Glomerular endothelial cell (primary cell): ENCODE data around the gene PARP16. TPM values are rescaled to one million over a fixed set of nuclear protein-coding genes. Genes with fewer than 3 reads are reported as not detected.

Experiments used
- DNase-seq: peaks from one replicate; pipeline ENCODE4 v3.0.0-alpha.2; 2011; ENCODE audit warnings: low read depth, low spot score; ENCODE audit errors: extremely low read depth
- total RNA-seq: library from RNA; depleted of rRNA; stranded (reverse); fragments of >200 nt; gene quantifications from 2 replicates; pipeline ENCODE4 v1.2.3, GENCODE V29; 2015

PARP16 gene
- total RNA-seq, 1 donor from 2014 or later, result 9.0 TPM

DNA sequence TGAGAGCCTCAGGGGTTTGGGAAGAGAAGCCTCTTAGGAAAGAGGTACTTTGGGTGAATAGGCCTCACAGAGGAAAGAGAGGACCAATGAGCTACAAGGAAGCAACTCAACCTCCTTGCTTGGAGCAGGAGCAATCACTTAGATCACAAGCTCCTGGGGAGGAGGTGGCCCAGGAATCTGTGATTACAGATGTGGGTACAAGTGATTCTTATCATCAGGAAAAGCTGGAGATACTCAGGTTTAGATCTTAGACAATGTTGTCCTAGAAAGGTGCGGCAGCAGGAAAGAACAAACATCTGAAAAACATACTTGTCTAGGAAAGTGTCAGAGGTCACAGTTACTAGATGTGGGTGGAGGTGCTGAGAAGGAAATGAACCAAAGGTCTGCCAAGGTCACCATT lies 8.2 kb downstream of the PARP16 start:
- DNase-seq, result no peak

DNA sequence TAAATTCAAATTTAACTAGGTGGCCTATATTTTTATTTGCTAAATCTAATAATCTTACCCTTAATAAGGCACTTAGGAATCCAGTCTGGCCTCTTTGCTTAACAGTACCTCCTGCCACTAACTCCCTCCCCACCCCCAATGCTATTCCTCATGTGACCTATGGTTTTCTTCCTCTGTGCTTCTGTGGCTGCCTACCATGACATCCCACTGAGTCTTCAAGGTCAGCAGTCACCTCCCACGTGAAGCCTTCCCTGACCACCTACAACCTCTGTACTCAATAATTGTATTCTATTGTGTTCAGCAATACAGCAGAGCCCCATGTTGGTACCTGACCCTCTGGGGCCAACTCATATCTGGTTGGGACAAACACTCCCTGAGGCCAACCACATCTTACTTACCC lies 9.7 kb downstream of the PARP16 start:
- DNase-seq, result no peak

DNA sequence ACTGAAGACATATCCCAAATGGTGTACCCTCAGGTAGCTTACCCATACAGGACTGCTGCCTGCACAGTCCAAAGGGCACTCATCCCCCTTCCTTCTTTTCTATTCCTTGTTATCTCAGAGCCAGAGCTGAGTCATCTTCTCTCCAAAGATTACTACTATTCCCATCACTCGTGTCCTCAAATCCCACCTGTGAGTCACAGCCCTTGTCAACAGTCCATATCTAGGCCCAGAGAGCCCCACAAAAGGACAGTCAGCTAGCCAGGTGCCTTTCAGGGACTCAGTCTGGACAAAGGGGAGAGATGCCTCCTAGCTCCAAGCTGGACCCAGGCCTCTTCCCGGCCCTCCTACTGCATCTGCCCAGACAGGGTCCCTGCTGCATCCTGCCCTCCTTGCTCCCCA lies 11.0 kb downstream of the PARP16 start:
- DNase-seq, result no peak

DNA sequence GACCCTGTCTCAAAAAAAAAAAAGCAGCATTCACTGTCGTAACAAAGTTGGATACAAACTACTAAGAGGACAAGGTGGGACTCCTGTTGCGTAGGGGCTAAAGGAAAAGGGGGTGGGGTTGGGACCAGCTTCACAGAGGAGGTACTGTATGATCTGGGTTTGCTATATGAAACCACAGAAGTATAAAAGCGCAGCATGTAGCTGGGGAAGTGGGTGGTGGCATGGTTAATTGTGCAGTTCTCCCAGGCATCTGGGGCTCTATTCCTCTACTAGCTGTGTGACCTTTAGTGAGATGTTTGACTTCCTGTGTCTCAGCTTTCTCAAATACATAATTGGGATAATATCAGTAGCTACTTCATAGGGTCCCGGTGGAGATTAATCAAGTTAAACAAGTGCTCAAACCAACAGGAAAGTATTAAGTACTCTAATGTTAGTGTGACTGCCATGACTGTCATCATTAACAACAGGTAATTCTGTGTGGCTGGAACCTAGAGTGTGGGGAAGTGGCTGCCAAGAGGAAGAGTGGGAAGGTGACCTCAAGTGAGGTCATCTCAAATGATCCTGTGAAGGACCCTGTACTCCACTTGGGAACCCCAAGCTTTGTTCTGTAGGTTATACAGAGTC lies 11.5 kb downstream of the PARP16 start:
- no peak for DNase-seq

DNA sequence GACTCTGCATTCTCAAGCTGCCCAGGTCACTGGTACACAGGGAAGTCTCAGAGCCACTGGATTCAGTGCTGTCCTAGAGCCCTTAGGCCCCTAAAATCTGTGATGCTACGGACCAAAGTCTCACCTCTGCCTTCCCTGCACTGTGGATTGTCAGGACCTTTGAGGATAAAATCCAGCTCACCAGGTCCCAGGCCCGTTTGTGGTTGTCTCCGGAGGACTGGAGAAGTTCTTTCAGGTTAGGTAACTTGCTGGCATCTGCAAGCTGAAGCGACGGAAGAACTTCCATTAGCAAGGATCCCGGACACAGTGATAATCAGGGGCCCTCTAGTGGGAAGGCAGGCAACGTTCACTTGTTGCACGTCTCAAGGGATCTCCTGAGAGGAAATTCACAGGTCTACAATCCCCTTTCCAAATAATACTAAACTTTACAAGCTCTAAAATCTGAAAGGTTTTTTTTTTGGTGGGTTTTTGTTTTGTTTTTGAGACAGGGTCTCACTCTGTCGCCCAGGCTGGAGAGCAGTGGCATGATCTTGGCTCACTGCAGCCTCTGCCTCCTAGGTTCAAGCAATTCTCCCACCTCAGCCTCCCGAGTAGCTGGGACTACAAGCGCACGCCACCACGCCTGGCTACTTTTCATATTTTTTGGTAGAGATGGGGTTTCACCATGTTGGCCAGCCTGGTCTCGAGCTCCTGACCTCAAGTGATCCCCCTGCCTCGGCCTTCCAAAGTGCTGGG lies 15.7 kb downstream of the PARP16 start:
- DNase-seq, result peak; percentile 25

DNA sequence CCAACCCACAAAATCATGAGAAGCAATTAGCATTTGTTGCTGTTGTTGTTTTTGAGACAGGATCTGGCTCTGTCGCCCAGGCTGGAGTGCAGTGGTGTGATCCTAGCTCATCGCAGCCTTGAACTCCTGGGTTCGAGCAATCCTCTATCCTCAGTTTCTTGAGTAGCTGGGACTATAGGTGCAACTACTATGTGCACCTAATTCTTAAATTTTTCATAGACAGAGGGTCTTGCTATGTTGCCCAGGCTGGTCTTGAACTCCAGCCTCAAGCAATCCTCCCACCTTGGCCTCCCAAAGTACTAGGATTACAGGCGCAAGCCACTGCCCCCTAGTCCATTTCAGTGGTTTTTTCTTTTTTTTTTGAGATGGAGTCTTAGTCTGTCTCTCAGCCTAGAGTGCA lies 18.3 kb downstream of the PARP16 start:
- no peak for DNase-seq

DNA sequence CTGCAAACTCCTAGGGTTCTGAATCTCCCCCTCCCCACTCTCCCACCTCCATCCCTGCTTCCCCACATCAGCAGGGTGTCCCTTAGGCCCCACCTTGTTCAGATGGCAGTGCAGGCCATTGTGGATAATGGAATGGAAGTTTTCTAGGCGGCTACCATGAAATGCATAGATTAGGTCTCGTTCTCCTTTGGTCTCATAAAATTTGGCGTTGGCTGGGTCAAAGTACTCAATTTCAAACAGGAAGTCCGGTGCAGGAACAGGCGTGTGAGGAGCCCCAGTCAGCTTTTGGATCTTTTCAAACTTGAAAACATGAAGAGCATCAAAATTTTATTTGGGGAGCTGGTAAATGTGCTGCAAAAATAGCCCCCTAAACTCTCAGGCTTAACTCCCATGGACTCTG lies 20.2 kb downstream of the PARP16 start:
- DNase-seq, result no peak

DNA sequence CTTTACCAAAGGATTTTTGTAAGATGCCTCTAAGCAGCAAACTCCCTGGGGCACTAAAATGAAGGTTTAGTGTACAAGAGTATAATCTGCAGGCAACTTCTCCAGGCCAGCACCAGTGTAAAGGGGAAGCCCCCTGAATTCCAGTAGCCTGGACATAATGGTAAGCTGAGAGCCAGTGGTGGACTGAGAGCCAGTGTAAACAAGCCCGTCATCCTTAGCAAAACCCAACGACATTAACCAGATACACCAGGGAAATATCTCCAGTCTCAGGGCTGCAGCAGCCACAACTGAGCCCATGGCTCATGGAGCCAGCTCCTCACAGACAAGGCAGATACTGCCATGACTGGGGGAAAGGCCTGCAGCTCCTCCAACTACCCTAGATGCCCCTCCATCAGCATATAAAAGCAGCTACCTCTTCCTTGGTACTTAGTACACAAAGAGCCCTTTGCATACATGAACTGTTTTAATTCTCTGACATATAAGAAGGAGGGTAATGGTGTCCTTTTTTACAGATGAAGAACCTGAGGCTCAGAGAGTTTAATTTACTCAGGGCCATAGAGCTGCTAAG lies 21.7 kb downstream of the PARP16 start:
- no peak for DNase-seq

DNA sequence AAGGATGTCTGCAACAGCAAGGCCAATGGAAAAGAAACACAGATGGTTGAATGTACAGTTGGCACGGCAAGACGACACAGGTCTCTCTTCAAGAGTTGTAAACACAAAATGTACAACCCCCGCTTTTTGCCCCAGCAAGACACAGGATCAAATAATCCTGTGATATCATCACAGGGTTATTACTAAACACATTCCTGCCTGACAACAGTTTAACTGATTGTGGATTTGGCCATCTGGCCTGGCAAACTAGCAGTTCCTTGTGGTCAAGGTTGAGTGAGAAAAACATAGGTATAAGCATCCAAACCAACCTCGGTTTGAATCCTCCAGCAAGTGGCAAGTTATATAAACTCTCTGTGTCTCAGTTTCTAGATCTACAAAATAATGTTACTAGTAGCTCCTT lies 23.4 kb downstream of the PARP16 start:
- DNase-seq, result no peak

DNA sequence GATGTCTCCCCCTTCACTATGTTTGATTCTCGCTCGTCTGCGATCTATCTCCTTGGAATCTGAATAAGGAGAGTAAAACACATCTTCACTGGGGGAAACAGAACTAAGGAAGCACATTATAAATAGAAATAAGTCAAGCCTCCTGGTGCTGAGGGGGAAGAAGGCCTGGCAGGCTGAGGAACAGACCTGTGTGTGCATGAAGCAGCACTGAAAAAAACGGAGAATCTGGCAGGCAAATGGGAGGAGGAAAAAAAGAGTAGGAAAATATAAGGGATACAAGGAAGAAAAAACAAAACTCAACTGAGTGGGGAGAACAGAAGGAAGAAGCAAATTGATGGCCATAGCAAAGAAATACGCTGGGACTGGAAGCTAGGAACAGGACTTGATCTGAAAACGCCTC lies 25.7 kb downstream of the PARP16 start:
- no peak for DNase-seq

DNA sequence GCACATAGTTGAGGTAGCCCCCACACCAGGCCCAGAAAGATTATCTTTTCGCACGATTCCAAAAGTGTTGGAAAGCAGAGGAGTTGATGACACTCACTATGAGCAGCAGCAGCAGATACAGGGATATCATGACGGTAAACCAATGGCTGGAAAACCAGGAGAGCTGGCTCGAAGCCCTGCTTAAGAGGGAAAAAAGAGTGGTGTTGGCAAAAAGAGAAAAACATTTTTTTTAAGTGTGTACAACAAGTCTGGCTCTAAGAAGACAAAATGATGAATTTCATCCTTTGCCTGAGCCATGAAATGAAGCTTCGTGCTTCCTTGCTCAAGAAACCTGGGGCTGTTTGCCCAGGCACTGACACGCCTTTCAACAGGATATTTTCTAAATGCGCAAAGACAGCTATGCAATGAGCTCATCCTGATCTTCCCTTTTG lies 27.3 kb downstream of the PARP16 start:
- no peak for DNase-seq

DNA sequence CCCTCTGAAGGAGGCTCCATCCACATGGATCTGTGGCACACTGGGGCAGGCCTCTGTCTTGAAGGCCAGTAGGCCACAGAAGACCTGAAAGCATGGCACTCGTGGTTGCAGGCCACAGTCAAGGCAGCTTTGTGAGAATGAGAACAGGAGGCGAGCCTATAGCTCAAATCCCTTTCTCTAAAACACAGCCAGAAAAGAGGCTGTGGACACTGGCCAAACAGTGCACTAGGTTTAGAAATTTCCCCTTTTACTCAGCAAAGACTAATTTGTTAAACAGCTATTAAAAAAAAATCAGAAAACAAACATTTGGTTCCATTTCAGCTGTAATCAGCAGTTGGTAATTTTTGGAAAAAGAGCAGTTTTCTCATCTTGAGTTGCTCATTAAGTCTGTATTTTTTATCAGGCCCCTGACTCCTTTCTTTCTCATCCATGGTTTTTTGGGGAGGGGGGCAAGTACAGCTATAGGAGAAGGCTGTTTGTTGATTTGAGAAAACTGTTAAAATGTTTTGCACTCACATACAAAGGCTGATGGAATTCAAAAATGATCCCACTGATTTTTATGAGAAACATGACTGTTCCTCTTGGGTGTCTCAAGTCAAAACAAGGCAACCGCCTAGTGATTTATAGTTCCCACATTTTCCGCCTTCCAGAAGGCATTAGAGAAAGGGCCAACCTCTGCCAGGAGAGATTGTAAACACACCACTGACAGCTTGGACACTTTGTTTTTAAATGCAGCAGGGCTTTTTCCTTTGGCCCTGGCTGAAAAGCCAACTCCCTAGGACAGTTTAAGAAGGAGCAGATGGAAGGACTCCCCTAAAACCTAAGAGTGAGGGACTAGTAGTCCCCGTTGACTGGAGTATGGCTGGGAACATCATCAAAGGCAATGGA lies 28.1 kb downstream of the PARP16 start:
- DNase-seq, result no peak

DNA sequence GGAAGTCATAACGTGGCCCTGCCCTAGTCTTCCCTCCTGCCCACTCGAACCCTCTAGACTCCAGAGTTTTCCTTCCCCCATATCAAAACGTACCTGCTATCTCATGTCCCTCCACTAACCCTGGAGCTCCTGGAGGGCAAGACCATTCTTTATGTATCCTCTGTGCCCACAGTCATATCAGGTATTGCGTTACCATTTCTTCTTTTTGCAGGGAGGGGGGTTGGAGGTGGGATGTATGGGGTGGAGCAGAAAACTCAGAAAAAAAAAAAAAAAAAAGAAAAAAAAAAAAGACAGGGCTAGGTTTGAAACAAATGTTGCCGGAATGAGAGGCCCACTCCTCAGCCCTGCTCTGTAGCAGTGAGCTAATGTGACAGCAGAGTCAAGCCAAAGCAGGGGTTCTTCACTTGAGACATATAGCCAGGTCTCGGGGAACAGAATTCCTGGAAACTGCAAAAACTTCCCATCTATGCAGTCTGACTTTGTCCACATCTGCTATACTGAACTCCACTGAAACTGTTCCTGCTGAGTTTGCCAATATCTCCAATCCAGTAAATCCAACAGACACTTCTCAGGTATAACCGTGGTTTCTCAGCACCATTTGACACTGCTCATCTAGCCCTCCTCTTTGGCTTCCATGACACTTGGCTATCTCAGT lies 31.1 kb downstream of the PARP16 start:
- no peak for DNase-seq

DNA sequence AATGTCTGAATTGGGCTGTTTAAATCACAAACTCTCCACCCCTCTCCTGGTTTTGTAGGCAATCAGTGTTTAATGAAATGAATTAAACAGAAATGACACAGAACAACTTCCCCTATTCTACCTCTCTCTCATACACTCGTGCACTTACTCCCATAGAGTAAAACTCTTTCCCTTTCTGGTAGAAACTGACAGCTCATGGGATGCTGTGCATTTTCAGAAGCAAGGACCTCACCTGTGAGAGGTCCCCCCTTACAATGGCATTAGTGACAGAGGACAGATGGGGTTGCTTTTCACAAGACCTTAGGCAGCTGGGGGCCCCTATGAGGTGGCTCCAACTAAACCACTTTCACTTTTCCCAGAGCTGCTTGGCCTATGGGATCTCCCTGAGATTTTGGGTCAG lies 31.9 kb downstream of the PARP16 start:
- DNase-seq, result no peak

DNA sequence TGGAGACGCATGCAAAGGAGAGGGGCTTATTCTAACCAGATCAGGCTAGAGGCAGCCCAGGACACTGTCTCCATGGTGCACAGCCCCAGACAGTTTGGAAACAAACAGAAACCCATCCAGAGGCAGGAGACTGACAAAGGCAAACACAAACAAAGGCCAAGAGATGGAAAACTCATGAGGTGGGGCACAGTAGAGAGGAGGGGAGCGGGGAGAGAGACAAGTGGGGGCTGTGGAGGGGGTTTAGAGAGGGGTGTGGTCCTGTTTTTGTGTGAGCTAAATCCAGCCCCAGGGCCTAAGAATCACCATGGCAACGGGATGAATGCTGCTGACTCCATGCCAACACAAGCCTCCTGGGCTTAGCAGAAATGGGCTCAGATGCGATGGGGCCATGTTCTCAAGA lies 32.3 kb downstream of the PARP16 start:
- no peak for DNase-seq

DNA sequence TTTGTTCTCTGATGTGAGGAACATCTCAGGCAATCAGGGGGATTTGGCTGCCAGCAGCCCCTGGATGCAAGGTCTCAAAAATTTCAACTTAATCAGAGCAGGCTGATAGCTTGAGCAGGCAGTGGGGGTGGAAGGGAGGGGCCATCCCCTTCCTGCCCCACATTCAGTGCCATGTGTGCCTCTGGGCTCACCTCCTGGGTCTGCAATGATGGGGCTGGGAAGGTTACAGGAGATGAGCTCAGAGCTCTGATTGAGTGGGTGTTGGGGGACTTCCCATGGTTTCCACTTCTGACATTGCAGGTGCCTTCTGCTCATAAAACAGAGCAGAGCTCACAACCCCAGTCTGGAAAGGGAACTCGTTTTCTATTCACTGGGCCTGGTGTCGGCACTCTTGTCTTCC lies 37.0 kb downstream of the PARP16 start:
- DNase-seq, result no peak

DNA sequence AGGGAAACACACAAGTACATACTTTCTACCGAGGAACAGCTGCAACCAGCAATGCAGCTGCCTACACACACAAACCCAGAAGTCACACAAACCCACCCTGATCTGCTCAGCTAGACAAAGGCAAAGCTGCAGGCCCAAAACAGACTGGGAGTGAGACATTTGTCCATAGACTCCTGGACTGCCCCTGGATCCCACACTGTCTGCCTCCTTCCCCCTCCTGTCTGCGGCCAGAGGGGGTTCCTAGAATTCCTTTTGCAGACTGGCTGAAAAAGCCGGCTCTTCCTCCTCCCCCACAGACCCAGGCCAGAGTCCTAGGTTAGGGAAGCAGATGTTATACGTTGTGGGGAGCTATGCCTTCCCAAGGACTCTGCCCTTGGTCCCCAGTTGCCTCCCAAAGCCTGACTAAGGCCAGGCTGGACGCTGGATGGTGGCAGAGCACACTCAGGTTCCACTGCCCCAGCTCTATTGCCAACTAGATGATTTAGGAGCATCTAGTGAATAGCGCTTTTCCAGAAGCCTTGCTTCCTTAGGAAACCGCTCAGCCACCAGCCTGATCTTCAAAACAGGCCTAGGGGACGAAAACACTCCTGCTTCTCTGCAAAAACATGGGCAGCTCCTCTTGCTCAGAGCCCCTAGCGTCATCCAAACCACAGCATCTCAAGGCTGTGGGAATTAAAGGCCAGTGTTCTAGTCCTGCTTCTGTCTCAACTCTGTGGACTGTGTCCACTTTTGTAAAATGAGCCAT lies 38.0 kb downstream of the PARP16 start:
- no peak for DNase-seq

DNA sequence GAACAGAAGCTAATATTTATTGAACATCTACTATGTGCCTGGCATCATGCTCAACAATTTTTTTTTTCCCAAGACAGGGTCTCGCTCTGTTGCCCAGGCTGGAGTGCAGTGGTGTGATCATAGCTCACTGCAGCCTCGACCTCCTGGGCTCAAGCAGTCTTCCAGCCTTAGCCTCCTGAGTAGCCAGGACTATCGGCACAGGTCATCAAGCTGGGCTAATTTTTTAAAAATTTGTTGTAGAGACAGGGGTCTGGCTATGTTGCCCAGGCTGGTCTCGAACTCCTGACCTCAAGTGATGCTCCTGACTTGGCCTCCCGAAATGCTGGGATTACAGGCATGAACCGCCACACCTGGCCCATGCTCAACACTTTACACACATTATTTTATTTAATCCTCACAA lies 39.7 kb downstream of the PARP16 start:
- DNase-seq, result no peak

DNA sequence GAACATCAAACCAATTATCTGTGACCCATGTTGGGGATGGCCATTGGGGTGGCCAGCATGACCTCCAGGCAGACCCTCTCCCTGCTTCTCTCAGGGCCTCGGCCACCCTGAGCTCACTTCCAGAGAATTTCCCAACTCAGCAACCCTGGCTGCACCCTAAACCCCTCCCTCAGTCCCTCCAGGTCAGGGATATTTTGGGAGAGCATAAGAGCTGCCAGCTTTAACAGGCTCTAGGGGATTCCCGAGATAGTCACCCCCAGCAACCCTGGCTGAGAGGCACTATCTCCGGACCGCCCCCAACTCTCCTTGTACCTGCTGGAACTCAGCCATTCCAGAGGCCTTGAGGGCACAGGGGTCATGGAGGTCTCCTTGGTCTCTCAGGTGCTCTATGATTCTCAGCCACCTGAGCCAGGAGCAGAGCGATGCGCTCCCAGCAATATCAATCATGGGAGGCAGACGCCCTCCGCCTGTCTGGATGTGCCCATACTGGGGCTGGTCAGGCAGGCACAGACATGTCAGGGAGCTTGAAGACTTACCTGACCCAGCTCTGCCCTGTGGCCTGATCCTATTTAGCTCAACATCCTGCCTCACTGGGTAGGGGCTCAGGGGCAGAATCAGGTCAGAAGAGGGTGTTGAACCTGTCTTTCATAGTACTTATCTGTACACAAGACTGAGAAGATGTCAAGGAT lies 40.5 kb downstream of the PARP16 start:
- no peak for DNase-seq
